Heart right ventricle (tissue), 16 donors: Measurements from ENCODE around the gene ZNF561. TPM values are rescaled to one million over a fixed set of nuclear protein-coding genes. Genes with fewer than 3 reads are reported as not detected.

Source experiments
- ATAC-seq, 8 donors: fragments of 200-7000 bp; cut with Tn5 transposase; one replicate each; pipeline ENCODE4 v1.9.1; 2020; ENCODE audit warnings: mild to moderate bottlenecking in 8 of 8, moderate library complexity in 8 of 8, moderate number of reproducible peaks in 1 of 8
- DNase-seq, 2 donors: peaks; one replicate each; pipeline ENCODE4 v3.0.0-alpha.2; 2020
- H3K27ac ChIP-seq, 10 donors: fragments of 200-600 bp; sonication (generic) in 2 of 10; one replicate each; pipeline versions ENCODE4 v1.5.0 to v1.8.0; 2020 to 2022; ENCODE audit warnings: mild to moderate bottlenecking in 3 of 10
- H3K27me3 ChIP-seq, 7 donors: fragments of 200-600 bp; one replicate each; pipeline ENCODE4 v1.8.0; 2021 to 2022; ENCODE audit warnings: mild to moderate bottlenecking in 2 of 7
- H3K36me3 ChIP-seq, 9 donors: fragments of 200-600 bp; sonication (generic) in 1 of 9; one replicate each; pipeline versions ENCODE4 v1.5.0 to v1.8.0; 2020 to 2022; ENCODE audit warnings: mild to moderate bottlenecking in 2 of 9
- H3K4me1 ChIP-seq, 9 donors: fragments of 200-600 bp; sonication (generic) in 1 of 9; one replicate each; pipeline versions ENCODE4 v1.5.0 to v1.8.0; 2020 to 2022; ENCODE audit warnings: mild to moderate bottlenecking in 4 of 9
- H3K4me3 ChIP-seq, 10 donors: fragments of 200-600 bp; sonication (generic) in 2 of 10; one replicate each; pipeline versions ENCODE4 v1.5.0 to v1.8.0; 2020 to 2022; ENCODE audit warnings: mild to moderate bottlenecking in 7 of 10, moderate library complexity in 2 of 10
- H3K9me3 ChIP-seq, 11 donors: fragments of 200-600 bp in 10 of 11; sonication (generic) in 2 of 11; one replicate each; pipeline versions ENCODE4 v1.5.0 to v1.8.0; 2013 to 2022; ENCODE audit warnings: mild to moderate bottlenecking in 2 of 11, control low read depth in 1 of 11, moderate library complexity in 1 of 11
- WGBS, 2 donors: extraction: QIAGEN DNeasy Blood & Tissue Kit; methylation state at CpG; one replicate each; pipeline ENCODE4 v1.1.7; 2013; ENCODE audit warnings: inconsistent platforms in 1 of 2; 5-methylcytosine and 5-hydroxymethylcytosine counted together
- intact Hi-C, 10 donors: fragments of 100-400 bp; cut with DNase I; formaldehyde crosslinking; loops; one replicate each; pipeline versions ENCODE4 v1.11.1 to v1.14.2; 2022
- polyA plus RNA-seq, 2 donors: library from polyadenylated mRNA; stranded (reverse); fragments of 200-250 nt; gene quantifications; one replicate each; pipeline ENCODE4 v1.2.3, GENCODE V29; 2013
- total RNA-seq, 10 donors: library from RNA; stranded (reverse); fragmentation: NEBNext Ultra II Directional in 3 of 10; extraction: Animal tissue kit (Norgen Biotek cat#: 25700) in 3 of 10; gene quantifications; one replicate each; pipeline versions ENCODE4 v1.2.1 to v1.2.4, GENCODE V29; 2021 to 2023
- TF ChIP-seq, protein P1 (sequence below), 9 donors: fragments of 200-600 bp; sonication (generic) in 2 of 9; IDR thresholded peaks; one replicate each; pipeline versions ENCODE4 v1.5.0 to v1.8.0; 2021 to 2022; ENCODE audit warnings: antibody characterized with exemption in 9 of 9, mild to moderate bottlenecking in 5 of 9, moderate library complexity in 1 of 9
- donor health status: Arrhythmogenic right ventricular cardiomyopathy.
- donor health status: ischemic (EF 13 %, LVEDD 7.1; RV severe dilation, severe dysfunction).
- donor health status: healthy with polysubstance abuse.
- donor health status: DM: no; HTN: yes; CAD: no.
- donor health status: DM: no; HTN: no; CAD: no.
- donor health status: ischemic (EF 25% LVEDD 6.9; RV normal size, moderate dysfunction).
- donor health status: ischemic (EF 25% LVEDD 5.7; RV mildly dilated, moderate dysfunction).
- donor health status: healthy.
- donor health status: DM: yes; HTN: yes; CAD: no.
- donor health status: Ischemic cardiomyopathy.
- donor health status: ischemic (EF 35%, LVEDD 5.7; RV mildly dilated, moderate dysfunction).
- donor health status: nonischemic (EF 11% LVEDD 7.7; RV severe dilation, severe dysfunction).
- donor health status: DM: yes; HTN: yes; CAD: no.
- donor health status: PGD.
- donor health status: ischemic (EF 29% LVEDD 5.4; RV normal size, mild dysfunction).
- donor health status: nonischemic (EF 23%, LVEDD 6.1; RV moderate dilation, normal function).

The ZNF561 gene
- total and polyA plus RNA-seq, 12 donors: 8.2 to 26.6 (median 23.1) TPM

DNA sequence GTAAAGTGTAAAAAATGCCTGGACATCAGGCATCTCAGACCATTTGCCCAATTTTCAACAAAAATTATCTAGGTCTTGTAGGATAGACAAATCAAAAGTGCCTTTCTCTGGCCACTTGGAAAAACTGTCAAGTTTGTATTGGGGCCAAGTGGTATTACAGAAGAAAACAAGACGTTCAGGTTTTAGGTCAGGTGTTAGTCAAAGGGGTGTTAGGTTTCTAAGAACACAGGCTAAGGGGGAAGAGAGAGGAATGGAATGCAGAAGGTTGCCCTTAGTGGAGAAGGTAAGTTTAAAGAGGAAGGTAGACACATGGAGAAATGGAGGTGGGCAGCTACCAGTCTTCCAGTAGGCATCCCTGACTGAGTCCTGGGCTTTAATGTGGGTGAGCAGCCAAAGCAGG lies 19.9 kb upstream of the ZNF561 start:
- ATAC-seq: no peak
- H3K27me3 ChIP-seq: no peaks in the 10 kb centered on the region
- peaks cover 0 to 56% (median 15%) of the 10 kb centered on the region in 9 donors for H3K36me3 ChIP-seq
- WGBS, 2 donors: 72 to 83% methylated on average over 1 of the region's 1 CpG
- peaks cover 0 to 5% (median 0%) of the 10 kb centered on the region in 11 donors for H3K9me3 ChIP-seq
- TF ChIP-seq, protein P1, sequence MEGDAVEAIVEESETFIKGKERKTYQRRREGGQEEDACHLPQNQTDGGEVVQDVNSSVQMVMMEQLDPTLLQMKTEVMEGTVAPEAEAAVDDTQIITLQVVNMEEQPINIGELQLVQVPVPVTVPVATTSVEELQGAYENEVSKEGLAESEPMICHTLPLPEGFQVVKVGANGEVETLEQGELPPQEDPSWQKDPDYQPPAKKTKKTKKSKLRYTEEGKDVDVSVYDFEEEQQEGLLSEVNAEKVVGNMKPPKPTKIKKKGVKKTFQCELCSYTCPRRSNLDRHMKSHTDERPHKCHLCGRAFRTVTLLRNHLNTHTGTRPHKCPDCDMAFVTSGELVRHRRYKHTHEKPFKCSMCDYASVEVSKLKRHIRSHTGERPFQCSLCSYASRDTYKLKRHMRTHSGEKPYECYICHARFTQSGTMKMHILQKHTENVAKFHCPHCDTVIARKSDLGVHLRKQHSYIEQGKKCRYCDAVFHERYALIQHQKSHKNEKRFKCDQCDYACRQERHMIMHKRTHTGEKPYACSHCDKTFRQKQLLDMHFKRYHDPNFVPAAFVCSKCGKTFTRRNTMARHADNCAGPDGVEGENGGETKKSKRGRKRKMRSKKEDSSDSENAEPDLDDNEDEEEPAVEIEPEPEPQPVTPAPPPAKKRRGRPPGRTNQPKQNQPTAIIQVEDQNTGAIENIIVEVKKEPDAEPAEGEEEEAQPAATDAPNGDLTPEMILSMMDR (IDR thresholded peaks at IDR 0.05): no peak
- H3K4me1 ChIP-seq: no peaks in the 10 kb centered on the region
- H3K27ac ChIP-seq: no peak overlapping the region
- DNase-seq: no peak
- intact Hi-C loops: no loop called here
- H3K4me3 ChIP-seq: no peak overlapping the region

DNA sequence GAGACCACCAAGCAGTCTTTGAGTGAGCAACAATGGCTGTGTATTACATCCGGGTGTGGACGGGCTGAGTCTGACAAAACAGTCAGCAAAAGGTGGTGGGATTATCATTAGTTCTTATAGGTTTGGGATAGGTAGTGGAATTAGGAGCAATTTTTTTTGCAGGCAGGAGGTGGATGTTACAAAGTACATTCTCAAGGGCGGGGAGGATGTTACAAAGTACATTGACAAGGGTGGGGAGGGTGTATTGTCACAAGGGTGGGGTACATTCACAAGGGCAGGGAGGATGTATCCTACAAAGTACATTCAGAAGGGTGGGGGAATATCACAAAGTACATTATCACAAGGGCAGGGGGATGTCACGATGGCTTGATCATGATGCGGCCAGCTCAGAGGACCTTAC lies 15.0 kb upstream of the ZNF561 start:
- Histone ChIP-seq H3K4me3 (no peak overlapping the region), H3K27ac (no peak overlapping the region), H3K36me3 (peaks cover 0 to 62% (median 4%) of the 10 kb centered on the region in 9 donors), H3K4me1 (no peaks in the 10 kb centered on the region), H3K27me3 (no peaks in the 10 kb centered on the region), H3K9me3 (no peaks in the 10 kb centered on the region)
- intact Hi-C loops: no loop called here
- WGBS, 2 donors: 95 to 96% methylated on average over 5 of the region's 5 CpGs
- ATAC-seq (no peak), DNase-seq (no peak)
- TF ChIP-seq, protein P1 (IDR thresholded peaks at IDR 0.05): no peak

DNA sequence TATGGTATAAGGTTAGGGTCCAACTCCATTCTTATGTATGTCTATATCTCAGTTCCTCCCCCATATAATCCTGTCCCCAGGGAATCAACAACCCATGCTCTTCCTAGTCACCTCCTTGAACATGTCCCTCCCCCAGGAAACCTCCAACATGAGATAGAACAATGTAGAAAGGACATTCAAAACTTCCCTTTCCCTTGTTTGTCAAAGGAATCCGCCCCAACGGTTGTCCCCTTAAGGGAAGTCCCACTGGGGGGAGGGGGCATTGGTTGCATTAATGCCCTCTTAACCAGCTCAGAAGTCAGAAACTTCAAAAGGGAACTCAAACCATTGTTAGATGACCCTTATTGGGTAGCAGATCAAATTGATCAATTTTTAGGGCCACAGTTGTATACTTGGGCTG lies 6.8 kb upstream of the ZNF561 start:
- no peaks in the 10 kb centered on the region for H3K9me3 ChIP-seq
- TF ChIP-seq, protein P1 (IDR thresholded peaks at IDR 0.05): no peak
- ATAC-seq (no peak), DNase-seq (no peak)
- peaks cover 0 to 9% (median 0%) of the 10 kb centered on the region in 9 donors for H3K4me1 ChIP-seq
- no peak overlapping the region for H3K4me3 ChIP-seq
- H3K27ac ChIP-seq: no peak overlapping the region
- intact Hi-C loops: loop anchor here in 6 of 10 donors (2.0 to 10.0 kb wide), 4 partner anchors 47 to 169 kb away; partner anchors contain the start of gene ZNF562 (in 2 of the 6)
- 63 to 76% methylated on average over 2 of the region's 2 CpGs for WGBS, 2 donors
- H3K36me3 ChIP-seq: peaks cover 0 to 27% (median 0%) of the 10 kb centered on the region in 9 donors
- H3K27me3 ChIP-seq: no peaks in the 10 kb centered on the region

DNA sequence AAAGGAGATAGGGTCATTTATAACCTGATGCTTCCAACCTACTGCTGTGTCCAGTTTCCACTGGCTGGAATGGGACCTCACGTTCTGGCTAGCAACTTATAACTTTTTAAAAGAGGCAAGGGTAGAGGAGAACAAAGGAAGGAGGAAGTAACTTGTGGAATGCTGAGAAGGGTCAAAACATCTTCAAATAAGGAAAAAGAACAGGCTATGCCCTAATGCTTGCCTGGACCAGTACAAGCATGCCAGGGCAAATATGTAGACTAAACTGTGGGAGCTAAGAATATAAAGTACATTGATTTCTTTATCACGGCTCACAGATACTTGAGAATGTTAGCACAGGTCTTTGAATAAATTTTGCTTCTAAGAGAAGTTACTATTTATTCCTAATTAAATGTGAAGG lies 1.5 kb upstream of the ZNF561 start:
- Histone ChIP-seq H3K27ac (peak overlapping the region in 6 of 10 donors; percentile 89 to 98 (median 94)), H3K4me1 (peaks cover 3 to 40% (median 23%) of the 10 kb centered on the region in 9 donors), H3K36me3 (peaks cover 0 to 29% (median 19%) of the 10 kb centered on the region in 9 donors), H3K9me3 (no peaks in the 10 kb centered on the region), H3K27me3 (no peaks in the 10 kb centered on the region), H3K4me3 (no peak overlapping the region)
- intact Hi-C loops: loop anchor here in 6 of 10 donors (5.0 to 10.0 kb wide), 5 partner anchors 35 to 145 kb away; partner anchors contain the start of genes ZNF562 (in 2 of the 6), ZNF121 (in 1 of the 6) and ZNF846 (in 1 of the 6)
- ATAC-seq (no peak), DNase-seq (no peak)
- TF ChIP-seq, protein P1 (IDR thresholded peaks at IDR 0.05): no peak
- 56 to 72% methylated on average over 2 of the region's 2 CpGs for WGBS, 2 donors
